H9 (cell line): ENCODE measurements around the gene NRXN3. TPM values are rescaled to one million over a fixed set of nuclear protein-coding genes. Genes with fewer than 3 reads are reported as not detected.

ENCODE experiments used
- DNase-seq: peaks from one replicate; pipeline ENCODE4 v3.0.0-alpha.2; 2017
- H2AFZ ChIP-seq: one replicate; pipeline ENCODE4 v1.6.1; 2013; ENCODE audit warnings: mild to moderate bottlenecking, low read length, control low read depth, moderate library complexity
- H2AK5ac ChIP-seq: 2 replicates; pipeline ENCODE4 v1.6.1; 2013; ENCODE audit warnings: low read length, control low read depth, mixed read lengths; ENCODE audit not compliant: insufficient read length
- H2BK120ac ChIP-seq: one replicate; pipeline ENCODE4 v1.6.1; 2013; ENCODE audit warnings: low read depth, mild to moderate bottlenecking, low read length, control low read depth, inconsistent platforms; ENCODE audit not compliant: poor library complexity, severe bottlenecking
- H2BK12ac ChIP-seq: 2 replicates; pipeline ENCODE4 v1.6.1; 2013; ENCODE audit warnings: low read length, control low read depth, mixed read lengths, low read depth; ENCODE audit not compliant: insufficient read length
- H2BK15ac ChIP-seq: 2 replicates; pipeline ENCODE4 v1.6.1; 2013; ENCODE audit warnings: low read depth, low read length, control low read depth
- H2BK20ac ChIP-seq: one replicate; pipeline ENCODE4 v1.6.1; 2013; ENCODE audit warnings: low read depth, mild to moderate bottlenecking, low read length, control low read depth, inconsistent platforms; ENCODE audit not compliant: poor library complexity, severe bottlenecking
- H2BK5ac ChIP-seq: 2 replicates; pipeline ENCODE4 v1.6.1; 2013; ENCODE audit warnings: low read length, control low read depth, mixed read lengths; ENCODE audit not compliant: insufficient read length
- H3K14ac ChIP-seq: 2 replicates; pipeline ENCODE4 v1.6.1; 2013; ENCODE audit warnings: low read length, control low read depth; ENCODE audit not compliant: insufficient read depth
- H3K18ac ChIP-seq: 2 replicates; pipeline ENCODE4 v1.6.1; 2013; ENCODE audit warnings: low read depth, mild to moderate bottlenecking, mixed read lengths, low read length, control low read depth; ENCODE audit not compliant: insufficient read length
- H3K23ac ChIP-seq: 2 replicates; pipeline ENCODE4 v1.6.1; 2013; ENCODE audit warnings: low read length, control low read depth, mixed read lengths, low read depth; ENCODE audit not compliant: insufficient read length
- H3K23me2 ChIP-seq: 2 replicates; pipeline ENCODE4 v1.6.1; 2013; ENCODE audit warnings: low read depth, mild to moderate bottlenecking, mixed read lengths, low read length, control low read depth; ENCODE audit not compliant: insufficient read length, poor library complexity, severe bottlenecking
- H3K27ac ChIP-seq: 2 replicates; pipeline ENCODE4 v1.5.1; 2013; ENCODE audit warnings: low read length, control low read depth, mixed read lengths, low read depth; ENCODE audit not compliant: insufficient read length
- H3K27me3 ChIP-seq: 2 replicates; pipeline ENCODE4 v1.6.1; 2013; ENCODE audit warnings: low read length, control low read depth, inconsistent platforms; ENCODE audit not compliant: insufficient read depth
- H3K4ac ChIP-seq: 2 replicates; pipeline ENCODE4 v1.6.1; 2013; ENCODE audit warnings: low read depth, mild to moderate bottlenecking, control low read depth, inconsistent platforms, low read length, moderate library complexity
- H3K4me1 ChIP-seq: 2 replicates; pipeline ENCODE4 v1.6.1; 2013; ENCODE audit warnings: low read length, control low read depth, inconsistent platforms; ENCODE audit not compliant: insufficient read depth
- H3K4me2 ChIP-seq: 2 replicates; pipeline ENCODE4 v1.6.1; 2013; ENCODE audit warnings: low read length, control low read depth, mixed read lengths; ENCODE audit not compliant: insufficient read length, insufficient read depth
- H3K56ac ChIP-seq: 2 replicates; pipeline ENCODE4 v1.6.1; 2013; ENCODE audit warnings: low read depth, mild to moderate bottlenecking, mixed read lengths, low read length, control low read depth; ENCODE audit not compliant: insufficient read length
- H3K79me1 ChIP-seq: 2 replicates; pipeline ENCODE4 v1.6.1; 2013; ENCODE audit warnings: low read depth, mild to moderate bottlenecking, moderate library complexity, low read length, control low read depth, inconsistent platforms; ENCODE audit not compliant: insufficient read depth, poor library complexity, severe bottlenecking
- H3K79me2 ChIP-seq: 2 replicates; pipeline ENCODE4 v1.6.1; 2013; ENCODE audit warnings: low read length, control low read depth, inconsistent platforms; ENCODE audit not compliant: insufficient read depth
- H3K9ac ChIP-seq: 2 replicates; pipeline ENCODE4 v1.6.1; 2013; ENCODE audit warnings: low read length, control low read depth, mixed read lengths; ENCODE audit not compliant: insufficient read length; ENCODE audit errors: extremely low read depth
- H3K9me3 ChIP-seq: one replicate; pipeline ENCODE4 v1.6.1; 2013; ENCODE audit warnings: low read depth, low read length, inconsistent platforms; ENCODE audit not compliant: control insufficient read depth
- H3T11ph ChIP-seq: one replicate; pipeline ENCODE4 v1.6.1; 2013; ENCODE audit warnings: mild to moderate bottlenecking, low read length, control low read depth, inconsistent platforms
- H4K20me1 ChIP-seq: one replicate; pipeline ENCODE4 v1.6.1; 2013; ENCODE audit not compliant: control insufficient read depth, insufficient read length, insufficient read depth
- H4K5ac ChIP-seq: 2 replicates; pipeline ENCODE4 v1.6.1; 2013; ENCODE audit warnings: low read depth, mild to moderate bottlenecking, mixed read lengths, low read length, control low read depth; ENCODE audit not compliant: insufficient read length
- H4K8ac ChIP-seq: replicated peaks from 2 replicates; pipeline ENCODE4 v1.6.1; 2013; ENCODE audit warnings: low read length, control low read depth, mixed read lengths, low read depth; ENCODE audit not compliant: insufficient read length
- H4K91ac ChIP-seq: 2 replicates; pipeline ENCODE4 v1.6.1; 2013; ENCODE audit warnings: low read depth, mild to moderate bottlenecking, moderate library complexity, mixed read lengths, low read length, control low read depth; ENCODE audit not compliant: insufficient read length
- H3K27ac Mint-ChIP-seq, 3 experiments: 2 replicates in 2 of 3; 3 replicates in 1 of 3; pipeline ENCODE4 v1.8.0; 2020 to 2021; ENCODE audit warnings: mixed read lengths in 3 of 3, mild to moderate bottlenecking in 1 of 3, moderate library complexity in 1 of 3
- H3K27me3 Mint-ChIP-seq: 2 replicates; pipeline ENCODE4 v1.8.0; 2021; ENCODE audit warnings: low read depth, mild to moderate bottlenecking, moderate library complexity, mixed read lengths
- H3K36me3 Mint-ChIP-seq, 3 experiments: 2 replicates in 2 of 3; 3 replicates in 1 of 3; pipeline ENCODE4 v1.8.0; 2020 to 2021; ENCODE audit warnings: low read depth in 3 of 3, mixed read lengths in 3 of 3; ENCODE audit not compliant: insufficient read depth in 1 of 3
- H3K4me1 Mint-ChIP-seq, 2 experiments: 2 replicates each; pipeline ENCODE4 v1.8.0; 2020; ENCODE audit warnings: mixed read lengths in 2 of 2
- H3K4me3 Mint-ChIP-seq, 2 experiments: 2 replicates in 1 of 2; 3 replicates in 1 of 2; pipeline ENCODE4 v1.8.0; 2020 to 2021; ENCODE audit warnings: mild to moderate bottlenecking in 2 of 2, mixed read lengths in 2 of 2, moderate library complexity in 1 of 2
- H3K9me3 Mint-ChIP-seq, 2 experiments: 2 replicates in 1 of 2; 3 replicates in 1 of 2; pipeline ENCODE4 v1.8.0; 2020; ENCODE audit warnings: mild to moderate bottlenecking in 2 of 2, mixed read lengths in 2 of 2, moderate library complexity in 1 of 2
- CTCF ChIP-seq: fragments of 200-600 bp; sonication (generic); conservative IDR thresholded peaks from 3 replicates; pipeline ENCODE4 v1.8.0; 2021; ENCODE audit warnings: antibody characterized with exemption, mild to moderate bottlenecking
- WGBS: extraction: QIAGEN DNeasy Blood & Tissue Kit; methylation state at CpG from one replicate; pipeline ENCODE4 v1.1.7; 2013; ENCODE audit warnings: missing lambda C conversion rate, low lambda C conversion rate, mixed read lengths; ENCODE audit not compliant: insufficient read length; ENCODE audit errors: extremely low coverage; 5-methylcytosine and 5-hydroxymethylcytosine counted together
- total RNA-seq: library from RNA; stranded (reverse); gene quantifications from 2 replicates; pipeline ENCODE4 v1.2.1, GENCODE V29; 2021

Gene NRXN3
- total RNA-seq, 1 experiment from 2014 or later: 1.8 TPM

- no peak overlapping the region for H3K4me3 Mint-ChIP-seq
- Histone ChIP-seq H4K91ac (no peak overlapping the region), H3K9ac (no peak overlapping the region), H3K56ac (no peak overlapping the region), H3K4ac (no peak overlapping the region), H4K20me1 (no peaks in the 10 kb centered on the region), H3K18ac (no peak overlapping the region), H3T11ph (no peak overlapping the region), H2AFZ (no peak overlapping the region), H2AK5ac (no peak overlapping the region), H3K79me2 (no peaks in the 10 kb centered on the region), H4K5ac (no peak overlapping the region), H3K4me2 (no peak overlapping the region), H3K9me3 (no peaks in the 10 kb centered on the region), H3K27ac (no peak overlapping the region), H3K23ac (no peak overlapping the region), H2BK12ac (no peak overlapping the region), H2BK15ac (no peak overlapping the region), H4K8ac (no peak overlapping the region), H3K27me3 (no peaks in the 10 kb centered on the region), H3K23me2 (no peaks in the 10 kb centered on the region), H2BK5ac (no peak overlapping the region), H3K4me1 (no peaks in the 10 kb centered on the region), H3K14ac (no peak overlapping the region), H3K79me1 (no peaks in the 10 kb centered on the region), H2BK20ac (no peak overlapping the region), H2BK120ac (no peak overlapping the region)
- no peak overlapping the region for H3K27ac Mint-ChIP-seq
- 0 out of 2 replicates have a peak, but pooled peaks cover 2% of the 10 kb centered on the region for H3K27me3 Mint-ChIP-seq
- H3K9me3 Mint-ChIP-seq: no peaks in the 10 kb centered on the region
- no peaks in the 10 kb centered on the region for H3K4me1 Mint-ChIP-seq
- DNase-seq: no peak
- H3K36me3 Mint-ChIP-seq: no peaks in the 10 kb centered on the region
- WGBS: no CpG with 5 or more reads among the region's 1 CpG
- no peak for TF ChIP-seq CTCF
Observed at GRCh38 chr14:79643132-79643531, 1473.0 kb downstream of the NRXN3 start.
